T-helper 2 cell (primary cell): ENCODE results near the gene AMFR.

Source experiments
- DNase-seq, 5 experiments: peaks; one replicate each; pipeline versions ENCODE4 v3.0.0 to v3.0.0-alpha.2; 2012 to 2022

AMFR gene

DNA sequence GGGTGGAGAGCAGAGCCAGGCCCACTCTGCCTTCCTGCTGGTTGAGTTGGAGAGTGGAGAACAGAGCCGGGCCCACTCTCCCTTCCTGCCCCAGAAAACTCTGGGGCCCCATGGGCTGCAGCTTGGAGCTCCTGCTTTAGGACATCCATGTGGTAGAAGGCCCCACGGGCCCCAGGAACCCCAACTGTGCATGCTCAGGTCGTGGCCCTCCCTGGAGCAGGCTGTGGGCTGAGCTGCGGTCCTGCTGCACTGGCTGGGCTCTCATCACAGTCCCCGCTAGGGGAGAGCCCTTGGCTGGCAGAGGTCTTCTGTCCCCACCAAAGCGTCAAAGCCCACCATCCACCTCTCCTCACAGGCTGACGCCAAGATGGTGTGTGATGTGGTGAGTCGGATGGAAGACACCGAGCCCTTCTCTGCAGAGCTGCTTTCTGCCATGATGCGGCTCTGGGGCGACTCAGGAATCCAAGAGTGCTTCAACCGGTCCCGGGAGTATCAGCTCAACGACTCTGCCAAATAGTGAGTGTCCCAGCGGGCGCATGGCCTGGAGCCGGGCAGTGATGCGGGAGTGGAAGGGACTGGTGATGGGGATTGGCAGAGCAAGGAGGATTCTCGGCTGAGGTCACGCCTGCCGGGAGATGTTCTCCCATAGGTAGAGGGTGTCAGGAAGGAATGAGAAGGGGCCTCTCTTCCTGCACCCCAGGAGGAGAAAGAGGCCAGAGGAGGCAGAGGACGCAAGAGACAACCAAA lies 96.9 kb downstream of the AMFR start:
- DNase-seq, result no peak

DNA sequence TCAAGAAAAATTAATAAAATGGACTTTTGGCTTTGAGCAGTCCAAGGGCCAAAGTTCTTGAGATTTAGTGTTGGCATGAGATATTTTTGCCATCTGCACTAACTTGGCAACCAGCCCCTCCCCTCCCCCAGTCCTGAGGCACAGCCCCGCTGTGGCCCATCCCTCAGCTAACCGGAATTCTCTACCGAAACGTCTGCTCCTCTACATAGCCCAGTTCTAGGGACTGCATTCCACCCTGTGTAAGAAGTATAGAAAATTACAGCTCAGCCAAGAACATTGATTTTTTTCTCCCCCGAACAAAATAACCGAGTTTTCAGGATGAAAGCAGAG lies 97.5 kb downstream of the AMFR start:
- no peak for DNase-seq

DNA sequence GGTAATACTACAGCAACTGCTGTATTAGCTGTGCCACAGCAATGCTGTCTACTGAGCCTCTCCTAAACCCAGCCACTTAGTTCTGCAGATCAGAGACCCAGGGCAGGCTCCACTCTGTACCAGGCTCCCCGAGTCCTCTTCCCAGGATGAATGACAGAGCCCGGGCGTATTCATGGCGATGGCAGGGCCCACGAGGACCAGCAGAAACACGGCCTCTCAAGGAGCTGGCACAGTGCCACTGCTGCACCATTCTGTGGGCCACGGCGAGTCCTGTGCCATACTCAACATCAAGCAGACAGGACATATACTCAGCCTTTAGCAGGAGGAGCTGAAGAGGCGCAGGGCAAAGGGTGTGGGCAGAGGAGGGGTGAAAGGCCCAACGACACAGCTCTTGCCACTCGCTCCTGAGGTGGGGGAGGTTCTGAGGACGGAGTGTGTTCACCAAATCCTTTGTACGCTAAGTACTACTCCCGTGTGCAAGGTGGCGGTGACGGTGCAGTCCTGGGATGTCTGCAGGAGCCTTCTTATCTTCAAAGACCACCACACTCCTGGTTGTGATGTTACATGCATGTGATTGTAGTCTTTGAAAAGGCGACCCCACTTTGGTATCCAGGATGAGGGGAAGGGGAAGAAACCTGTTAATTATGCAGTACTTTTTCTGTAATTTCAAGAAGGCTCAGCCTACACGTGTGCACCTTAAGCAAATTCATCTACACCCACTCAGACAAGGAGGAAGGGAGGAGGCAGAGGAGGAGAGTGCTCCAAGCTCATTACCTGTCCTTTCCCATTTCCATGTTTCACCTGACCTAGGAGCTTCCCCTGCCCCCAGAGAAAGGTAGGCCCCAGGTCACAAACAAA lies 98.0 kb downstream of the AMFR start:
- no peak for DNase-seq

DNA sequence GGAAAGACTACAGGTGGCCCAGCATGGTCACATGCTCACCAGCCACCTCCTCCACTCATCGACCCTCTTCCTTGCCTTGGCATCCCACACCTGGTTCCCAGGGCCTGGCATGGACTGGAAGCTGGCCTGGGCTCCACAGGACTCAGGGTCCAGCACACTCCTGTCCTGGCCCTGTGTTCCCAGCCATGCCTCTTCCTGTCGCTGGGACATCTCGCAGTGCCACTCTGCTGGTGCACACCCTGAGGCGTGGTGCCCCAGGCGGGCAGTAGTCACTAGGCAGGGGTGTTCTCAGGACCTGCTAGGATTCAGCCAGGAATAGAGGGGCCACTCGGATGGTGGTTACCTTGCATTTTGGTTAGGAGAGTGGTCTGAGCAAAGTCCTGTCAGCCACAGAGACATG lies 99.4 kb downstream of the AMFR start:
- DNase-seq, result no peak

DNA sequence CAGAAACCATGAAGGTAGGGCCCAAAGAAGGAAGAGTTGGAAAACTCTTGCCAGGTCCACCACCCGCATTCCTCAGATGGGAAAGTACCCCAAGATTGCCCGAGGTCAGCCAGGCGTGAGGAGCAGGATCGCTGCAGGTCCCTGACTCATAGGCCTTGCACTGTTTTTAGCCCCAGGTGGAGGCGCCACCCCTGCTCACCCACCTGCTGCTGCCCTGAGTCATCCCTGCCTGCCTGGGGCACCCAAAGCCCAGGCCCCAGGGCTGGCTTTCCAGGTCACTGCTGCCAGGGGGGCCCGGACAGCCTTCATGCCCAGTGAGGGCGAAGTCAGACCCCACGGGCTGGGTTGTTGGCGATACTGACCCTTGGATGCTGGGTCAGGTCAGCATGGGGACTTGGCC lies 100.9 kb downstream of the AMFR start:
- DNase-seq, result no peak

DNA sequence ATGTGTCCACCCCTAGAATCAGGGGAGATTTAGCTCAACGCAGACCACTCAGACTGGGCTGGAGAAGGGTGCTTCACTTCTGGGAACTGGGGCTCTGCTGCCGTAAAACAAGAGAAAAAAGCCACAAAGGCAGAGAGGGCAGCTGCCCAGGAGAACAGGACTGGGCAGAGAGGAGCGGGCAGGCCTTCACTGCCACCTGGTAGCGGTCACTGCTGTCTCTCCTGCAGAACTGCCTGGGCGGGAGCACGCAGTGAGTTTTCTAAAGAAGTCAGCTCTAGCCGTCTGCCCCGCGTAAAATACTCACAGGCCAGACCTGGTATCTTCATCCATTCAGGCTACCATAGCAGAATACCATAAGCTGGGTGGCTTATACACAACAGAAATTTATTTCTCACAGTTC lies 103.8 kb downstream of the AMFR start:
- DNase-seq, result no peak

DNA sequence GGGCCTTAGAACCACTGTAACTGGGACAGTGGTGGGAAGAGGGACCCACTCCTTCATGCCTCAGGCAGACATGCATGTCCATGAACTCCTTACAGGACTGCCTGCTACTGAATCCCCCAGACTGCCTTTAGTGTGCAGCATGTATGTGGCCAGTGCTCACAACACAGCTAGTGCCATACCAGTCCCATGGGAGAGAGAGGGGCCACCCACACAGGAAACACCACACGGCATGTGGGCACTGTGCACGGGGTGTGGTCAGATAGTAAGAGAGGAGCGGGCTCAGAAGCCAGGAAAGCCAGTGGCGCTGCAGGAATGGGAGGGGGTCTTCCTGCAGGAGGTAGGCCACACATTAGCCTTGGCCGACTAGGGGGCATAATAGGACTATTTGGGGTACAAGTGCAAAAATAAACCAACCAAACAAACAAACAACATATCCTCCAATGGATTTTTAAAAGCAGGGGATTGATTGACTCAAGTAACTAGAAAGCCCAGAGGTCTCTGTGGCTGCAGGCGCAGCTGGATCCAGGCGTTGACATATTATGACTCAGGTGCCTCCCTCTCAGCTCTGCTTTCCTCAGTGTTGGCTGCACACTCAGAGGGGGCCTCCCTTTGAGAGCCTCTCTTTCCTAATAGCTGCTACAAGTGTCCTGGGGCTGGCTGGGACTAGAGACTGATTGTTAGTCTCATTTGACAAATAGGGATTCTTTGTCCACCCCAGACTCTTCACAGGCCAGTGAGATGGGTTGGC lies 104.4 kb downstream of the AMFR start:
- DNase-seq, result no peak

DNA sequence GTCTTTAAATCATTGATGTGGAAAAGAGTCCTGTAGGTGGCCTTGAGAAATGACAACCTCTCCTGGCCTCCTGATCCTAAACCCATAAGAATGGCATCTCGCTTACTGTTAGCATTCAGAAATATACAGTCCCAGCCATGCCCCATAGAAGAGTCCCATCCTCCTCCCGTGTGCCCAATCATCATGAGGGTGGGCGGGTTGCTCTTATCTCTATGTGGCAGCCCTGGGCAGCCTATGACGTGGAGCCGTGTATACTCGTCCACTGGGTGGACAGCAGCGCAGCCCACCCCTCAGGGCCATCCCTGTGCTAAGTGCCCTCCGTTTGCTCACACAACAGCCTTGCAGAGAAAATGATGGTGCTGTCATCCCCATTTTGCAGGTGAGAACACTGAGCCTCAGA lies 105.3 kb downstream of the AMFR start:
- DNase-seq, result no peak

DNA sequence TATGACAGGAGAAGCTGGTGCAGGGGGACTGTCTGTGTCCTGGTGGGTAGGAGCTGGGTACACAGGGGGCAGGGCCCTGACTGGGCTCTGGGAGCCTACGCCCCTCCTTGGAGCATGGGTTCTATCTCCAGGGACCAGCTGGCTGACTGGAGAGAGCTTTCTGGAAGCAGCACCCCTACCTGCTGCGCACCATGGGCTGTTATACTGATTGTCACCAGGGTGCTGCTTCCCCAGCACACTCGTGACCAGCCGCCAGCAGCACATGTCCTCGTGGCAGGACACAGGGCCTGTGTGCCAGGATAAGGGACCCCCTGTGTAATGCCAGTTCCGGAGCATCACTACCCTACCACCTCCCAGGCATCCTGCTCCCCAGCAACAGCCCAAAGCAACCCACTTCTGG lies 106.0 kb downstream of the AMFR start:
- DNase-seq, result no peak

DNA sequence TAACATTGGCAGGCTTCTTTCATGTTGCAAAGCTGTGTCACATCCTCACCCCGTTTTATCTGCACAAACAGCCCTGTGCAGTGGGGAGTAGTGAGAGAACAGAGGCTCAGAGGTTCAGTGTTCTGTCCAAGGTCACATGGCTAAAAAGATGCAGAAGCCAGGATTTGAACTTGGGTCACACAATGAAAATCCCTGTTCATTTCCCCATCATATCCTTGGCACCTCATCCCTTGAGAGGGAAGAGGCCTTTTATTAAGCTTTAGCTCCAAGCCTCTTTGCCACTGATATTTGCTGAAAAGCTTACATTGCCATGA lies 106.6 kb downstream of the AMFR start:
- no peak for DNase-seq

DNA sequence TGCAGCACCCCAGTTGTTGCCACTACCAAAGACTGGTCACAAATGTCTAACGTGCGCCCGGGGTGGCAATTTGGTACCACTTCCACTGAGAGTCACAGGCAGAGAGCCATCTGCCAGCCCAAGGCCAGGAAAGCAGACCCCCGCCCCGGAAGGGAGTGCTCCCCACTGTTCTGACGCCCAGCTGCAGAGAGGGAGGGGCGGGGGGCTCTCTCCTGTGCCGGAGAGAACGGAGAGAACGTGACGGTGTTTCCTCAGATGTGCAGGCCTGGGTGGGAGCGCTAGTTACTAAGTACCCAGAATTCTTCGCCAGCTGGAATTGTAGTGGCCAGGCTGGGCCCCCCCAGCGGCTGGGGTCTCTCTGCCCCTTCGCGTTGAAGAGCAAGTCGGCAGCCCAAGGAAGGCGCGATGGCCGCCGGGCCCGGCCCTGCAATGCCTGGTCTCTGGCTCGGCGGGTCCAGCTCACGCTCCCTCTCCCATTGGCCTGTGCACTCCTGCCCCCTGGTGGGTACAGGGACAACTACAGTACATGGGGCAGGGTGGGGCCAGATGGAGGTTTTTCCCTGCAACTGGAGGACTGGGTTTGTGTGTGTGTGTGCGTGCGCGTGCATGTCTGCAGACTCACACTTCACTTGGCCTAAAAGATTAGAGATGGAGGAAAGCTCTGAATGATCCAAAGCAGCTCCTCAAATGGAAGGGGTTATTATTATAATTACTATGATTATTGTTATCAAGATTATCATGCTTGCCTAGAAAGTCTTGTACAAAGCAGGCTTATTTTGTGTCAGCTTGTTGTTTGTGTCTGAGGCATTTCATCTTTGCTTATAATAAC lies 107.1 kb downstream of the AMFR start:
- peak; percentile 37 to 72 (median 59) for DNase-seq

DNA sequence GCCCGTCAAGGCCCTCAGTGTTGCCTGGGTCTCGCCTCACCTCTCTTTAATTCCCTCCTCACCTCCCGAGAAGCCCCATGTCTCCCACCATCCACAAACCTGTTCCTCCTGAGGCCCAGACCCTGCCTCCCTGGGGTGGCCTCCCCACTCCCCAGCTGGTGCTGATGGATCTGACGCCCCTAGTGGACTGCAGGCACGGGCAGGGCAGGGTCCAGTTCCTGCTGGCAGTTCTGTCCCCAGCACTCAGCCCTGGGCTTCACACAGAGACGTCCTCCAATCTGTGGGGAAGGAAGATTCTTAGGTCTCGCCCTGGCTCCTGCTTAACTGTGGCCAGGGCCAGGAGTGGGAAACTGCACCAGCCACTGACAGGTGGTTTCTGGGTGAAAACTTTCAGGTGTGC lies 108.8 kb downstream of the AMFR start:
- DNase-seq, result no peak

DNA sequence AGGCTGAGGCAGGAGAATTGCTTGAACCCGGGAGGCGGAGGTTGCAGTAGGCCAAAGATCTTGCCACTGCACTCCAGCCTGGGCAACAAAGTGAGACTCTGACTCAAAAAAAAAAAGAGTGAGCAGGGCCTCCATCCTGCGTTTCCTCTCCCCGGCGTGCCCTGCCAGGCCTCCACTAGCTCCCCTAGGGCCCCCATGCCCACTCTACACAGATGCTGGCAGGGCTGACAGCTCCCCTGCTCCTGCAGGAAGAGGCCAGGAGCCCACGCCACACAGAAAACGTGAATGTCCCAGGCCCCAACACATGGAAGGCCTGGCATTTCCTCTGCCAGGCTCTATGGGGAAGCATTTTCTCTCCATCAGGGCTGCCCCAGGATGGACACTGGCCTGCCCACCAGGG lies 109.4 kb downstream of the AMFR start:
- no peak for DNase-seq

DNA sequence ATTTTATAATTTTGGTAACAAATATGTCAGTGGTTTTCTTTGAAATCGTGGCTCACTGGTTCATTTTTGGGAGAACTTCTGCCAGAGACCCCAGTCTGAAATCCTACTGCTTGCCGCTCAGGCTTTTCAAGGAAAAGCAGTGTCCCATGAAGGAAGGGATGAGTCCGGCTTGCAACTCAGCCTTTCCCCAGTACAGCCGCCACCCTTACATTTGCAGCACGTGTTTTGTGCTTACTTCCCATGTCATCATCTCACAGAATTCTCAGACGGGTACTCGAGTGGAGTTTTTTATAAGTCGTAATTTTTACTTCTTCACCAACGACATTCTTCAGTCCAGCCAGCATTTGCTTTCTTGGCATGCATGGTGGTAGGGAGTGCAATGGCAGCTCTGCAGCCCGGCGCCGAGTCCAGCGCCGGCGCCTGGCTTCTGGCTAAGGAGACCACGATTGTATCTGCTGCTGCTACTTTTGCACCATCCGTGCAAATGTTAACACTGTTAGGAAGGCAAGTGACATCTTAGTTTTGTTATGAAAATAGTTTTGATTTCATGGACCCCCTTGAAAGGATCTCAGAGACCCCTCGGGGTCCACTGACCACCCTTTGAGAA lies 111.0 kb downstream of the AMFR start:
- DNase-seq, result no peak

DNA sequence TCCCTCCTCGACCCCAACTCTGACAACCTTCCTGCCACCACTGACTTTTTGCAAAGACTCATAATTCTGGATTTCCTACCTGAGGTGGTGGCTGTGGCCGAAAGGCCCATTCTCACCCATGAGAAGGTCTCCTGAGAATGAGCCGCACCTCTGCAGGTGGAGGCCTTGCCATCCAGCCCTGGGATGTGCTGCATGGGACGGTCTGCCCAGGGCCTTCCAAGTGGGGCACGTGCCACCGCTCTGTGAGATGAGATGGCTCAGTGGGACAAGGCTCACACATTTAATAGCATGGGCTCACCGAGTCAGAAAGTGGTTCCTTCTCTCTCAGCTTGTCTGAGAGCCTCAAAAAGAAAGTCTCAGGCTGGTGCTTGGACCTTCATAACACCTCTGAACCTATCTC lies 112.8 kb downstream of the AMFR start:
- no peak for DNase-seq

DNA sequence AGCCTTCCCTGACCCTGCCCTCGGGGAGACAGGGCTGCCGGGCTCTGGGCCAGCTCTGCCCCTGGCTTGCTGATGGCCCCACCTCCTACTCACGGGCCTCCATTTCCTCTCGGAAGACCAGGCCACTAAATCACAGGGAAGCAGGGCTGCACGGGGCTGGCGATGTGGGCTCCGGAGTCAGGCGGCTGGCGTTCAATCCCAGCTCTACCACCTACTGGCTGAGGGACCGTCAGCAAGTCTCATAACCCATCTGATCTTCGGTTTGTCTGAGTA lies 113.4 kb downstream of the AMFR start:
- no peak for DNase-seq
